ENCODE data around the gene PCDHAC1.
"Not testable (repeated sequence)": the region's sequence is repeated elsewhere in the genome, so short reads cannot be mapped to it uniquely, and the experiment has no call there.

The PCDHAC1 gene, protein sequence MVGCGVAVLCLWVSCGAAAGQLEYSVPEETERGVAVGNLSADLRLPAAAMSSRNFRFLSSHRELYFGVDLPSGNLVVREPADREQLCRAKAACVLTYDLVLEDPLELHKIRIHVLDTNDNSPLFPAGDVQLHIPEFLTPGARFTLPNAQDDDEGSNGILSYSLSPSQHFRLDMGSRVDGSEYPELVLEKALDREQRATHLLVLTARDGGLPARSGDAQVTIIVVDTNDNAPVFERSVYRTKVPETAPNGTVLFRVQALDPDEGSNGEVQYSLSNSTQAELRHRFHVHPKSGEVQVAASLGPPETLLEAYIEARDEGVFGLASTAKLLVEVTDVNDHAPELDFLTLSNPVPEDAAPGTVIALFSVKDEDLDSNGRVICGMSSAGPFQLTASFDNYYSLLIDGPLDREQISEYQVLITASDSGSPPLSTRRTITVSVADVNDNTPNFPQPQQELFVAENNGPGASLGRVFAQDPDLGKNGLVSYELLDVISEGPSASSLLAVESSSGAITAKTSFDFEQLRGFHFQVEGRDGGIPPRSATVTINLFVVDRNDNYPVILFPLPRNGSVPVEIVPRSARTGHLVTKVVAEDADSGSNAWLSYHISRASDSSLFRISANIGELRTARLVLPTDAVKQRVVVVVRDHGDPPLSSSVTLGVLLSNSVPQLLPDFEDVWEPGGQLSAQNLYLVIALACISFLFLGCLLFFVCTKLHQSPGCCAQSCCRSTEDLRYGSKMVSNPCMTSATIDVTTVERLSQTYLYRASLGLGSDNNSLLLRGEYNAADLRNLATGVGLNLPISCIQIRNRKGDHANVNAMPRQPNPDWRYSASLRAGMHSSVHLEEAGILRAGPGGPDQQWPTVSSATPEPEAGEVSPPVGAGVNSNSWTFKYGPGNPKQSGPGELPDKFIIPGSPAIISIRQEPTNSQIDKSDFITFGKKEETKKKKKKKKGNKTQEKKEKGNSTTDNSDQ

DNA sequence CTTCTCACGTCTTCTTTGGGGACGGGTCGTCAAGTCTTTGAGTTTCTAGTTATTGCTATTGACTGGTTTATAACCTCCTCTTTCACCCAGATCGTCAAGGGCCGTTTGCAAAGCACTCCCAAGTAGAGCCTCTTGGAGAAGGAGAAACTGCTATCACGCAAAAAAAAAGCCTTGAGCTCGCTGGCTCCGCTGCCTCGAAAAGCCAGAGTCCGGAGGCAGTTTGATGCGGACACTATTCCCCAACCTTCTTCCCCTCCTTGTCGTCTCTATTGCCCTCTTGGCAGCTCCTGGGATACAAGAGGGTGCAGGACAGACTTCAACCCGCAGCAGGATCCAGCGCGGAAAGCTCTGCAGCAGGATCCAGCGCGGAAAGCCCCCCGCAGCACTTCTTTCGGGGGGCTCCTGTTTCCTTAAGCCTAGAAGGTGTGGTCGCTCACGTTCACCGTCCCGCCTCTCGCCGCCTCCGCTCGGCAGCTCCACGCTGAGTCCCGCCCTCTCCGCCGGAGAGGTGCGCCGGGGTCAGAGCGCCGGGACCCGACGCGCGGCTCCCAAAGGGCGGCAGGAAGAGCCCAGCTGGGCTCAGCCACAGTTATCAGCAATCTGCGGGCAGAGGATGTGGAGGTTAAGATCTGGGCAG is at the start of gene PCDHAC1:
Gene PCDHAC1 (plus strand): TSS at position 494 of the 637 bp plus-strand sequence. CDS start 594 bp downstream, outside the sequence.
- DNase-seq (ENCODE audit: low spot score), result no peak

DNA sequence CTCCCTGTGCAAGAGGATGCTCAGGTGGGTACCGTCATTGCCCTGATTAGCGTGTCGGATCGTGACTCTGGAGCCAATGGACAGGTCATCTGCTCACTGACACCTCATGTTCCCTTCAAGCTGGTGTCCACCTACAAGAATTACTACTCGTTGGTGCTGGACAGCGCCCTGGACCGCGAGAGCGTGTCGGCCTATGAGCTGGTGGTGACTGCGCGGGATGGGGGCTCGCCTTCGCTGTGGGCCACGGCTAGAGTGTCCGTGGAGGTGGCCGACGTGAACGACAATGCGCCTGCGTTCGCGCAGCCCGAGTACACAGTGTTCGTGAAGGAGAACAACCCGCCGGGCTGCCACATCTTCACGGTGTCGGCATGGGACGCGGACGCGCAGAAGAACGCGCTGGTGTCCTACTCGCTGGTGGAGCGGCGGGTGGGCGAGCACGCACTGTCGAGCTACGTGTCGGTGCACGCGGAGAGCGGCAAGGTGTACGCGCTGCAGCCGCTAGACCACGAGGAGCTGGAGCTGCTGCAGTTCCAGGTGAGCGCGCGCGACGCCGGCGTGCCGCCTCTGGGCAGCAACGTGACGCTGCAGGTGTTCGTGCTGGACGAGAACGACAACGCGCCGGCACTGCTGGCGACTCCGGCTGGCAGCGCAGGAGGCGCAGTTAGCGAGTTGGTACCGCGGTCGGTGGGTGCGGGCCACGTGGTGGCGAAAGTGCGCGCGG is 49.4 kb upstream of the PCDHAC1 start:
- DNase-seq (ENCODE audit: low spot score), result not testable (repeated sequence)

DNA sequence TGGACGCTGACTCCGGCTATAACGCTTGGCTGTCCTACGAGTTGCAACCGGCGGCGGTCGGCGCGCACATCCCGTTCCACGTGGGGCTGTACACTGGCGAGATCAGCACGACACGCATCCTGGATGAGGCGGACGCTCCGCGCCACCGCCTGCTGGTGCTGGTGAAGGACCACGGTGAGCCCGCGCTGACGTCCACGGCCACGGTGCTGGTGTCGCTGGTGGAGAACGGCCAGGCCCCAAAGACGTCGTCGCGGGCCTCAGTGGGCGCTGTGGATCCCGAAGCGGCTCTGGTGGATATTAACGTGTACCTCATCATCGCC is 48.9 kb upstream of the PCDHAC1 start:
- DNase-seq (ENCODE audit: low spot score), result no peak

DNA sequence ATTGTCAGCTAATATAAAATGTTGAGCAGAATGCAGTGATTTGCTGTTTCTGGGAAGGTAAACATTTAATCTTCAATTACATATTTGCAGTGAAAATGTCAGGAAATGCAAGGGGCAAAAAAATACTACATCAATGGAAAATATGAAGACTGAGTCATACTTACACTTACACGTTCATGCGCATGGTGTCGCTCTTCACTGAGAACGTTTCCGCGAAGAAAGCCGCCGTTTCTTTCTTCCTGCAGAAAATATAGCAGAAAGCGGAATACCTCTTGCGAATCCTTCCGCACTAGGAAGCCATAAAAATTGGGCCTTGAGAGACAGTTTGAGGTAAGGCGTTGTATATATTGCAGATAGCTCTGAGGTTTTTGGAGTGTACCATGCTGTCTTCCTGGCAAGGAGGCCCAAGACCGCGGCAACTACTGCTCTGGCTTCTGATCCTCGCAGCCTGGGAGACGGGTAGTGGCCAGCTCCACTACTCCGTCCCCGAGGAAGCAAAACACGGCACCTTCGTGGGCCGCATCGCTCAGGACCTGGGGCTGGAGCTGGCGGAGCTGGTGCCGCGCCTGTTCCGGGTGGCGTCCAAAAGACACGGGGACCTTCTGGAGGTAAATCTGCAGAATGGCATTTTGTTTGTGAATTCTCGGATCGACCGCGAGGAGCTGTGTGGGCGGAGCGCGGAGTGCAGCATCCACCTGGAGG is 44.1 kb upstream of the PCDHAC1 start, which contains the start of gene PCDHA13:
Gene PCDHA13 (plus strand): TSS at position 236 of the 702 bp plus-strand sequence. CDS start 145 bp downstream, at position 381.
- DNase-seq (ENCODE audit: low spot score), result peak; percentile 33

DNA sequence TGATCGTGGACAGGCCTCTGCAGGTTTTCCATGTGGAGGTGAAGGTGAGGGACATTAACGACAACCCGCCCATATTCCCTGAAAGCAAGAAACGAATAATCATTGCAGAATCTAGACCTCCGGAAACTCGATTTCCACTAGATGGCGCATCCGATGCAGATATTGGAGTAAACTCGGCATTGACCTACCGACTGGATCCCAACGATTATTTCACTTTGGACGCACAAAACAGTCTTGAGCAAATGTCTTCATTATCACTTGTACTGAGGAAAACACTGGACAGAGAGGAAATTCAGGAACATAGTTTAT is 43.6 kb upstream of the PCDHAC1 start:
- DNase-seq (ENCODE audit: low spot score), result no peak

DNA sequence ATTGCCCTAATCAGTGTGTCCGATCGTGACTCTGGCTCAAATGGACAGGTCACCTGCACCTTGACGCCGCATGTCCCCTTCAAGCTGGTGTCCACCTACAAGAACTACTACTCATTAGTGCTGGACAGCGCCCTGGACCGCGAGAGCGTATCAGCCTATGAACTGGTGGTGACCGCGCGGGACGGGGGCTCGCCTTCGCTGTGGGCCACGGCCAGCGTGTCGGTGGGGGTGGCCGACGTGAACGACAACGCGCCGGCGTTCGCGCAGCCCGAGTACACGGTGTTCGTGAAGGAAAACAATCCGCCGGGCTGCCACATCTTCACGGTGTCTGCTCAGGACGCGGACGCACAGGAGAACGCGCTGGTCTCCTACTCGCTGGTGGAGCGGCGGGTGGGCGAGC is 42.7 kb upstream of the PCDHAC1 start:
- DNase-seq (ENCODE audit: low spot score), result no peak

DNA sequence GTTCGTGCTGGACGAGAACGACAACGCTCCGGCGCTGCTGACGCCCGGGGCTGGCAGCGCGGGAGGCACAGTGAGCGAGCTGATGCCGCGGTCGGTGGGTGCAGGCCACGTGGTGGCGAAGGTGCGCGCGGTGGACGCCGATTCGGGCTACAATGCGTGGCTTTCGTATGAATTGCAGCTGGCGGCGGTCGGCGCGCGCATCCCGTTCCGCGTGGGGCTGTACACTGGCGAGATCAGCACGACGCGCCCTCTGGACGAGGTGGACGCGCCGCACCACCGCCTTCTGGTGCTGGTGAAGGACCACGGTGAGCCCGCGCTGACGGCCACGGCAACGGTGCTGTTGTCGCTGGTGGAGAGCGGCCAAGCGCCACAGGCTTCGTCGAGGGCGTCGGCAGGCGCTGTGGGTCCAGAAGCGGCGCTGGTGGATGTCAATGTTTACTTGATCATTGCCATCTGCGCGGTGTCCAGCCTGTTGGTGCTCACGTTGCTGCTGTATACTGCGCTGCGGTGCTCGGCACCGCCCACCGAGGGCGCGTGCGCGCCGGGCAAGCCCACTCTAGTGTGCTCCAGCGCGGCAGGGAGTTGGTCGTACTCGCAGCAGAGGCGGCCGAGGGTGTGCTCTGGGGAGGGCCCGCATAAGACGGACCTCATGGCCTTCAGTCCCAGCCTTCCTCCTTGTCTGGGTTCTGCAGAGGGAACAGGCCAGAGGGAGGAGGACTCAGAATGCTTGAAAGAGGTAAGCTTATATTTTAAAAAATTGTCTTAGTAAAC is 42.0 kb upstream of the PCDHAC1 start:
- no peak for DNase-seq (ENCODE audit: low spot score)

DNA sequence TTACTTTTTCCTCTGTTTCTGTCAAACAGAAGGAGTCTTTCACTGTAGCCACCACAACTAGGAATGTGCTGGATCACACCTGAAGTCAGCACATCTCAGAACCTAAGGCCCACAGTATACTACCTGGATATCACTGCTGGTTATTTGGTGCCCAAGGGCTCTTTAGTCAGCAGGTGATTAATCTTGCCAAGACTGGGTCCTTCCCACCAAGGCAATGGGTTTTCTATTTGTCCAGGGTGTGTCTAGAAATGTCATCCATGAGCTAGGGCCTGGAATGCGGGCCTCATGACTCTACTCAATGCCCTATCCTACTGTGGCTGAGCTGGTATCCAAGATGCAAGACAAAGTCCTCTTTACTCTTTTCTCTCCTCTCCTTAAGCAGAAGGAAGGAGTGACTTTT is 9.8 kb upstream of the PCDHAC1 start:
- no peak for DNase-seq (ENCODE audit: low spot score)

DNA sequence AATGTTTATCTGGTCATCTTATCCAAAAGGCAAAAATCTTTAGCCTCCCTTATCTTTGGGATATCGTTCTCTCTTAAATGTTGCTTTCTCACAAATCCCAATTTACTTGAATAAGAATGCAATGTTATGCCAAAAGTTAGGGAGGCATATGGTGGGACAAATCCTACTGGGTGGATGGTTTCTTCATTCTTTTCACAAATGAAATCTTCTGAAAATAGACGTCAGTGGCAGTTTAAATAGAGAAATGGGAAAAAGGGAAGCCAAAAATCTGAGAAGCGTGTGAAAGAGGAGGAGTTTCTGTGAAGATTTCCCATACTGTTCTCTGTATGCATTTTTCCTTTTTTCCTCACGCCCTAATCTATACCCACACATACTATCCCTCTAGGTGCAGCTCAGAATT is 2.5 kb upstream of the PCDHAC1 start:
- DNase-seq (ENCODE audit: low spot score), result no peak

DNA sequence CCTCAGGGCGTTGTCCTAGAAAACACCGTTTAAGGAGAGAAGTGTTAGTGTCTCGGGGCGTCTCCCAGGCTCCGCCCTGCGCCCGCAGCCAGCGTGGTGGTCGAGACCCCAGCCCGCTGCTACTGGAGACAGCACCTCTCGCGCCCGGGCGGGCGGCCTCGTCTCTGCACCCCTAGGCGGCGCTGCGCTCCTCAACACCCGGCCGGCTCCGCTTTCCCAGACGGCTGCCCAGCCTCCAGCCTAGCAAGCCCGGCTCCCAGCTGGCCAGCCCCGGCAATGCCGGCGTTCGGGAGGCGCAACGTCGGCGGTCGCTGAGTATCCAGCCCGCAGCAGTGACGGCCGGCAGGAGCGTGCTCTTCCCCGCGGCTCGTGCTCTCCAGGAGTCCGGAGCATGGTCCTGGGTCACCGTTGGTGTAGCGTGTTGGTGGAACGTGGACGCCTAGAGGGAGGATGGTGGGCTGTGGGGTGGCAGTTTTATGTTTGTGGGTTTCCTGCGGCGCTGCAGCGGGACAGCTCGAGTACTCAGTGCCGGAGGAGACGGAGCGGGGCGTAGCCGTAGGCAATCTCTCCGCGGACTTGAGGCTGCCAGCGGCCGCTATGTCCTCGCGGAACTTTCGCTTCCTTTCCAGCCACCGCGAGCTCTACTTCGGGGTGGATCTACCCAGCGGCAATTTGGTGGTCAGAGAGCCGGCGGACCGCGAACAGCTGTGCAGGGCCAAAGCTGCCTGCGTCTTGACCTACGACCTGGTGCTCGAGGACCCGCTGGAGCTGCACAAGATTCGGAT is 536 bp downstream of the PCDHAC1 start:
- peak; percentile 66 for DNase-seq (ENCODE audit: low spot score)

DNA sequence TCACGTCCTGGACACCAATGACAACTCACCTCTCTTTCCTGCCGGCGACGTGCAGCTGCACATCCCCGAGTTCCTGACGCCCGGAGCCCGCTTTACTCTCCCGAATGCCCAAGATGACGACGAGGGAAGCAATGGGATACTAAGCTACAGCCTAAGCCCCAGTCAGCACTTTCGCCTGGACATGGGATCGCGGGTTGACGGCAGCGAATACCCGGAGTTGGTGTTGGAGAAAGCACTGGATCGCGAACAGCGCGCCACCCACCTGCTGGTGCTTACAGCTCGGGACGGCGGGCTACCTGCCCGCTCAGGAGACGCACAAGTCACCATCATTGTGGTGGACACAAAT is 1.1 kb downstream of the PCDHAC1 start:
- DNase-seq (ENCODE audit: low spot score), result no peak

DNA sequence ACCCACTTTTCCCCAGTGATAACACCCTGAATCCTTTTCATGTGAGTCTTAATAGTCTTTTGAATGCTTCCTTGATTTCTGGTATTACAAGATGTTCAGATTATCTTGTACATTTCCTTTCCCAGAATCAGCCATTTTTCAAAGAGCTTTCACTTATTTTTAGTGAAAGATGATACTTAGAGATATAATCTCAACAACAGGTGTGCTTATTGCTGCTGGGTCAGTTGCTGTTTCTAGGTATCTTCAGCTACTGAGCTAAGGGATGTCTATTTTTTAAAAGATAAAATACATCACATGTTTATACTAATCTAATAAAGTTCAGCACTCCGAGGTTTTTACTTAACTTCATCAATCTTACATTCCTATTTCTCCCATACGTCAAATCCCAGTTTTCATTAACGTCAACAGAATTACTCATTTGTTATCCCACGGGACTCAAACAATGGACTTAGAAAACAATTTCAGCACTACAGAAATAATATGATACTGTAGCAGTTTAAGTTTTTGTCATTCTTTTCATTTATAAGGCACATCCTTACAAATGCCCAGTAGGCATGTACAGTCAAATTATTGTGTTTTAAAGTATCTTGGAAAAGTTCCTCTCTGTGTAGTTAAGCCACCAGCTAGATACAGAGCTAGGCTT is 9.0 kb downstream of the PCDHAC1 start:
- DNase-seq (ENCODE audit: low spot score), result no peak

DNA sequence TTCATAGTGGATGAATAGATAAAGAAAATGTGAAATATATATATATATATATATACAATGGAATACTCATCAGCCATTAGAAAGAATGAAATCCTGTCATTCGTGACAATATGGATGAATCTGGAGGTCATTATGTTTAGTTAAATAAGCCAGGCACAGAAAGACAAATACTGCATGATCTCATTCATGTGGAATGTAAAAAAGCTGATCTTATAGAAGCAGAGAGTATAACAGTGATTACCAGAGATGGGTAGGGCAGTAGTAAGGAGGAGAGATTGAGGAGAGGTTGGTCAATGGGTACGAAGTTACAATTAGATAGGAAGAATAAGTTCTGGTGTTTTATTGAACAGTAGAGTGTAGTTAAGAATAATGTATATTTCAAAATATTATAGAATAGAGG is 20.5 kb downstream of the PCDHAC1 start:
- DNase-seq (ENCODE audit: low spot score), result no peak

DNA sequence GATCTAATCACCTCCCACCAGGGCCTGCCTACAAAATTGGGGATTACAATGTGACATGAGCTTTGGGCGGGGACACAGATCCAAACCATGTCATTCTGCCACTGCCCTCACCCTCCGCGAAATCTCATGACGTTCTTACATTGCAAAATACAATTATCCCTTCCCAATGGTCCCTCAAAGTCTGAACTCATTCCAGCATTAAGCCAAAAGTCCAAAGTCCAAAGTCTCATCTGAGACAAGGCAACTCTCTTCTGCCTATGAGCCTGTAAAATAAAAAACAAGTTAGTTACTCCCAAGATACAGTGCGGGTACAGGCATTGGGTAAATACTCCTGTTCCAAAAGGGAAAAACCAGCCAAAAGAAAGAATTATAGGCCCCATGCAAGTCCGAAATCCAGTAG is 25.5 kb downstream of the PCDHAC1 start:
- DNase-seq (ENCODE audit: low spot score), result no peak

DNA sequence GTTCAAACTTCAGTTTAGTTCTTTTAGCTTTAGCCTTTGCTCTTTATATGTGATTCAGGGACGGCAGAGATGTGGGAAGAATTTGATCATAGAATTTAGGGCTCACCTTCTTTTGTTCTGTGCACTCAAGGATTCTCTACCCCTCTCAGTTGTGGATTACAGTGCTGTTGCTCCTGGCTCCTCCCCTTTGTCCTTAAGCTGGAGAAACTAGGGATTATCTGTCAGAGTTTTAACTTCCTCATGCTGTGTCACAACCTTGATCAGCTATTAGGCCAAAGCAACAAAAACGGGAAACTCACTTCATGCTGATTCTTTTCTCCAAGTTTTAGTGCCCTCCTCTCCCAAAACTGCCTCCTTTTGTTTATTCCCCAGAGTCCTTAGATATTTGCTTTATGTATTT is 27.1 kb downstream of the PCDHAC1 start:
- no peak for DNase-seq (ENCODE audit: low spot score)

DNA sequence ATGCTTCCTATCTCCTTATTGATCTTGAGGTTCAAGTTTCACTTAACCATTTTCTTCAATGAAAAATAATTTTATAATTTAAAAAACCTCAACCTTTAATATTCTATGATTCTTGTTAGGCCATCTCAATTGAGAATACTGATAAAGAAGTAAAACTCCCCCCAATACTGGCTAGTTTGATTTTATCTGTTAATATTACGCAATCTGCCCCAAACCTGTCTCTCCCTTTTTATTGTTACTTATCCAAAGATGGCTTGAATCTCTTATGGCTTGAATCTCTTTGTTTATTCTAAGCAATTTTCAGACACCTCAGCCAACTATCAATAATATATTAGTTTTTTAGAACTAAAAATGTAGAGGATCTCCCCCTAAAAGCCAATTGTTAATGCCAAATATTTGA is 36.1 kb downstream of the PCDHAC1 start:
- no peak for DNase-seq (ENCODE audit: low spot score)

DNA sequence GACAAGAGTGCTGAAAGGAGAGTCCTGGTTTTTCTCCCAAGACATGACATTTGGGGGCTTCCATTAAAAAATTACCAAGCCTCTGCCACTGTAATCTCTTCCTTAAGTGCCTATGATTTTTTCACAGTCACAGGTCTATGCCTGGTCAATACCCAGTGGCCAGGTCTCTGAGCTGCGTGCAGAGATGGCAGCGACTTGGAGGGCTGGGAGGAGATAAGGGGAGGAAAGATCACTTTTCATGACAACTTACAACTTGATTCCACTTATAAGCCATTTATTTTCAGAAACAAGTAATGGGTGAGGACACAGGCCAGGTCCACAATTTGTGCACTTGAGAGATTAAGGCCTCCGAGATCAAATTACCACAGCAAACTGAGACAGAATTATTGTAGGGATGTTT is 38.3 kb downstream of the PCDHAC1 start:
- no peak for DNase-seq (ENCODE audit: low spot score)

DNA sequence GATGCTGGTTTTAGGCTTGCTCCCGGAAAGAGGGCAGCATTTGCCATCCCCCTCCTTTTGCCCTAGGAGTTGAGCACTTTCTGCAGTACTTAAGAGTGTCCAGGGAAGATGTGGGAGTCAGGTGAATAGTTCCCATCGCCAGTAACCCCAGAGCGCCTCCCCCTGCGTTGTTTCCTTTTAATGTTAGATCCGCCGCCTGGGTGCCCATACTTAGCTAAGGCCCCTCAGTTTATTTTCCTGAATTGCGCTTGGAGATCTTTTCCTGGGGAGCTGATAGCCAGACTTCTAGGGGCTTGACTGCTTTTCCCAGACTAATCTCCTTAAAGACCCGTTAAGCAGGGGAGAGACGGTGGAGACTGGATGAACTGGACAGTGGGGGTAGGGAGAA is 39.8 kb downstream of the PCDHAC1 start:
- no peak for DNase-seq (ENCODE audit: low spot score)

Data from AG08396 (cell line).